HepG2 (cell line): ENCODE results near the gene XPOT. TPM values are rescaled to one million over a fixed set of nuclear protein-coding genes. Genes with fewer than 3 reads are reported as not detected.

Source experiments
- ADNP ChIP-seq: sonication (generic); formaldehyde crosslinking; IDR thresholded peaks from 2 replicates; pipeline ENCODE4 v1.4.0; 2020; ENCODE audit warnings: missing genetic modification reagents
- AHR ChIP-seq: IDR thresholded peaks from 2 replicates; pipeline ENCODE4 v1.6.1; 2018; ENCODE audit warnings: missing genetic modification reagents, missing compliant biosample characterization
- ARHGAP35 ChIP-seq: sonication (generic); formaldehyde crosslinking; IDR thresholded peaks from 2 replicates; pipeline ENCODE4 v1.9.0; 2022; ENCODE audit warnings: mild to moderate bottlenecking, inconsistent platforms, moderate library complexity, missing genetic modification reagents, borderline replicate concordance
- BORCS8-MEF2B ChIP-seq: sonication (generic); formaldehyde crosslinking; IDR thresholded peaks from 2 replicates; pipeline ENCODE4 v1.8.0; 2022; ENCODE audit warnings: mild to moderate bottlenecking, missing genetic modification reagents
- CAMTA2 ChIP-seq: sonication (generic); formaldehyde crosslinking; IDR thresholded peaks from 2 replicates; pipeline ENCODE4 v1.4.0; 2020; ENCODE audit warnings: mild to moderate bottlenecking, missing genetic modification reagents, borderline replicate concordance
- CENPBD1 ChIP-seq: sonication (generic); formaldehyde crosslinking; IDR thresholded peaks from 2 replicates; pipeline ENCODE4 v1.8.0; 2022; ENCODE audit warnings: missing genetic modification reagents, low read depth, mild to moderate bottlenecking, borderline replicate concordance
- DR1 ChIP-seq: sonication (generic); formaldehyde crosslinking; IDR thresholded peaks from 2 replicates; pipeline ENCODE4 v1.8.0; 2021; ENCODE audit warnings: mild to moderate bottlenecking, missing genetic modification reagents, inconsistent platforms
- IRF2 ChIP-seq: IDR thresholded peaks from 2 replicates; pipeline ENCODE4 v1.6.1; 2018; ENCODE audit warnings: missing genetic modification reagents, missing compliant biosample characterization
- JARID2 ChIP-seq: sonication (generic); formaldehyde crosslinking; IDR thresholded peaks from 2 replicates; pipeline ENCODE4 v1.8.1; 2023; ENCODE audit warnings: missing genetic modification reagents, inconsistent platforms; ENCODE audit not compliant: insufficient replicate concordance
- MATR3 ChIP-seq: sonication (generic); formaldehyde crosslinking; IDR thresholded peaks from 2 replicates; pipeline ENCODE4 v1.4.0; 2020; ENCODE audit warnings: missing genetic modification reagents
- NR2F1 ChIP-seq, 2 experiments: fragments of 450-650 bp in 1 of 2; formaldehyde crosslinking in 1 of 2; IDR thresholded peaks; 2 replicates each; pipeline versions ENCODE4 v1.5.0 to v1.6.1; 2016 to 2020; ENCODE audit warnings: mild to moderate bottlenecking in 1 of 2, missing compliant biosample characterization in 1 of 2, missing genetic modification reagents in 1 of 2, moderate library complexity in 1 of 2
- POLR2AphosphoS5 ChIP-seq: IDR thresholded peaks from 2 replicates; pipeline ENCODE4 v1.6.1; 2012; ENCODE audit warnings: low read depth, low read length
- TFAP4 ChIP-seq: sonication (generic); IDR thresholded peaks from 2 replicates; pipeline ENCODE4 v1.6.1; 2016; ENCODE audit warnings: low read depth, borderline replicate concordance
- ZBTB10 ChIP-seq: sonication (generic); formaldehyde crosslinking; IDR thresholded peaks from 2 replicates; pipeline ENCODE4 v1.4.0; 2020; ENCODE audit warnings: missing genetic modification reagents, borderline replicate concordance
- ZBTB21 ChIP-seq: sonication (generic); formaldehyde crosslinking; IDR thresholded peaks from 2 replicates; pipeline ENCODE4 v1.4.0; 2020; ENCODE audit warnings: missing genetic modification reagents
- ZFYVE20 ChIP-seq: sonication (generic); formaldehyde crosslinking; IDR thresholded peaks from 2 replicates; pipeline ENCODE4 v1.8.0; 2023; ENCODE audit warnings: low read depth, mild to moderate bottlenecking, moderate library complexity, missing genetic modification reagents, borderline replicate concordance
- ZNF234 ChIP-seq: sonication (generic); formaldehyde crosslinking; conservative IDR thresholded peaks from 2 replicates; pipeline ENCODE4 v1.5.1; 2020; ENCODE audit warnings: mild to moderate bottlenecking, missing genetic modification reagents
- ZNF720 ChIP-seq: sonication (generic); formaldehyde crosslinking; IDR thresholded peaks from 2 replicates; pipeline ENCODE4 v1.4.0; 2020; ENCODE audit warnings: missing genetic modification reagents
- polyA plus RNA-seq, 8 experiments: library from polyadenylated mRNA; depleted of rRNA in 3 of 8; stranded (reverse) in 7 of 8; unstranded in 1 of 8; fragments of >200 nt; fragmentation: Illumina TruSeq in 4 of 8; extraction: Trizol in 4 of 8; gene quantifications; 2 replicates each; pipeline versions ENCODE4 v1.2.1 to v1.2.3, GENCODE V29; 2011 to 2016; ENCODE audit warnings: low read depth in 4 of 8, missing spikeins in 1 of 8, mixed read lengths in 1 of 8; ENCODE audit not compliant: insufficient read depth in 1 of 8
- total RNA-seq, 5 experiments: library from RNA; depleted of rRNA; stranded (reverse); fragments of >200 nt; fragmentation: Illumina TruSeq; extraction: Trizol; gene quantifications; 2 replicates each; pipeline ENCODE4 v1.2.3, GENCODE V29; 2016; ENCODE audit warnings: low read depth in 1 of 5

XPOT gene
- total and polyA plus RNA-seq, 2 of the 13 experiments (the other 11 are each of a cell fraction or from before 2014, with no cell fraction given), result 93.8 to 102 TPM

GRCh38 chr12:64404470-64405256 lies 471 bp downstream of the XPOT start (continued):
- TF ChIP-seq ZBTB10 (CRISPR knock-in tag) (0 out of 2 replicates have a peak, but pooled peaks have one; percentile 35), ZFYVE20 (CRISPR knock-in tag) (0 out of 2 replicates have a peak, but pooled peaks have one; percentile 48), CENPBD1 (CRISPR knock-in tag) (no peak), ZBTB21 (CRISPR knock-in tag) (no peak; the same call in 1 of the 2 replicates), ARHGAP35 (CRISPR knock-in tag) (no peak; the same call in 1 of the 2 replicates), MATR3 (CRISPR knock-in tag) (no peak), ADNP (CRISPR knock-in tag) (no peak), DR1 (CRISPR knock-in tag) (no peak), NR2F1 (CRISPR knock-in tag; IDR thresholded peaks at IDR 0.05) (no peak), AHR (CRISPR knock-in tag) (peak; percentile 77; the same call in 1 of the 2 replicates), IRF2 (CRISPR knock-in tag) (peak; percentile 36; the same call in 1 of the 2 replicates), JARID2 (CRISPR knock-in tag) (no peak), ZNF720 (CRISPR knock-in tag) (no peak), CAMTA2 (CRISPR knock-in tag) (no peak), TFAP4 (peak; percentile 29; the same call in 1 of the 2 replicates), POLR2AphosphoS5 (peak; percentile 65), ZNF234 (no peak; the same call in 1 of the 2 replicates), BORCS8-MEF2B (CRISPR knock-in tag) (peak; percentile 35; the same call in 1 of the 2 replicates)
